ENCODE results near the gene ELF1. TPM values are rescaled to one million over a fixed set of nuclear protein-coding genes. Genes with fewer than 3 reads are reported as not detected.

The ELF1 gene
- total and polyA plus RNA-seq, 2 experiments from 2014 or later = 39.4 to 91.1 TPM

- Histone ChIP-seq H3K4me2 (no peak overlapping the region), H3K36me3 (replicated peaks; ENCODE audit: insufficient read depth, low read depth) (no peaks in the 10 kb centered on the region), H3K79me2 (peaks cover 100% of the 10 kb centered on the region), H3K4me1 (ENCODE audit: insufficient read depth) (peaks cover 20% of the 10 kb centered on the region), H3K27me3 (no peaks in the 10 kb centered on the region), H2AFZ (no peak overlapping the region), H3K4me3 (no peak overlapping the region), H3K27ac (no peak overlapping the region), H3K9me2 (replicated peaks; ENCODE audit: insufficient read depth) (no peaks in the 10 kb centered on the region), H3K9me3 (ENCODE audit: low read depth) (no peaks in the 10 kb centered on the region), H4K20me1 (ENCODE audit: insufficient read depth, poor library complexity, severe bottlenecking) (peaks cover 84% of the 10 kb centered on the region)
- DNase-seq (ENCODE audit: low spot score) = no peak
- 96% methylated on average over 3 of the region's 3 CpGs for WGBS (ENCODE audit: low lambda C conversion rate, missing lambda C conversion rate)
- no peak for TF ChIP-seq CTCF (IDR thresholded peaks at IDR 0.05; ENCODE audit: poor library complexity)
- no peak for TF ChIP-seq EZH2phosphoT487 (IDR thresholded peaks at IDR 0.05; ENCODE audit: low read depth, severe bottlenecking, unreplicated experiment)
- TF ChIP-seq EZH2 (IDR thresholded peaks at IDR 0.05; ENCODE audit: borderline replicate concordance) = no peak
Observed at GRCh38 chr13:40966298-40966697, 52.8 kb downstream of the ELF1 start.

- no peaks in the 10 kb centered on the region for H3K9me2 ChIP-seq (replicated peaks; ENCODE audit: insufficient read depth)
- no peak for TF ChIP-seq EZH2 (IDR thresholded peaks at IDR 0.05; ENCODE audit: borderline replicate concordance)
- TF ChIP-seq CTCF (IDR thresholded peaks at IDR 0.05; ENCODE audit: poor library complexity) = no peak
- no peak for TF ChIP-seq EZH2phosphoT487 (IDR thresholded peaks at IDR 0.05; ENCODE audit: low read depth, severe bottlenecking, unreplicated experiment)
- DNase-seq (ENCODE audit: low spot score) = peak; percentile 25
- no peaks in the 10 kb centered on the region for H3K4me1 ChIP-seq (ENCODE audit: insufficient read depth)
- H3K9me3 ChIP-seq (ENCODE audit: low read depth) = no peaks in the 10 kb centered on the region
- no peaks in the 10 kb centered on the region for H3K27me3 ChIP-seq
- H3K36me3 ChIP-seq (replicated peaks; ENCODE audit: insufficient read depth, low read depth) = no peaks in the 10 kb centered on the region
- H3K79me2 ChIP-seq = peaks cover 100% of the 10 kb centered on the region
- peak overlapping the region; percentile 31 for H3K27ac ChIP-seq
- peaks cover 80% of the 10 kb centered on the region for H4K20me1 ChIP-seq (ENCODE audit: insufficient read depth, poor library complexity, severe bottlenecking)
- H3K4me2 ChIP-seq = no peak overlapping the region
- H2AFZ ChIP-seq = no peak overlapping the region
- WGBS (ENCODE audit: low lambda C conversion rate, missing lambda C conversion rate) = 97% methylated on average over 1 of the region's 1 CpG
- no peak overlapping the region for H3K4me3 ChIP-seq
Observed at GRCh38 chr13:40963927-40964326, 55.2 kb downstream of the ELF1 start.

GRCh38 chr13:40961826-40962225 lies 57.3 kb downstream of the ELF1 start:
- peaks cover 69% of the 10 kb centered on the region for H4K20me1 ChIP-seq (ENCODE audit: insufficient read depth, poor library complexity, severe bottlenecking)
- peaks cover 95% of the 10 kb centered on the region for H3K79me2 ChIP-seq
- H3K4me3 ChIP-seq = no peak overlapping the region
- no peaks in the 10 kb centered on the region for H3K36me3 ChIP-seq (replicated peaks; ENCODE audit: insufficient read depth, low read depth)
- DNase-seq (ENCODE audit: low spot score) = no peak
- WGBS (ENCODE audit: low lambda C conversion rate, missing lambda C conversion rate) = 97% methylated on average over 1 of the region's 1 CpG
- H3K9me3 ChIP-seq (ENCODE audit: low read depth) = no peaks in the 10 kb centered on the region
- H3K27me3 ChIP-seq = no peaks in the 10 kb centered on the region
- H3K4me1 ChIP-seq (ENCODE audit: insufficient read depth) = no peaks in the 10 kb centered on the region
- H2AFZ ChIP-seq = no peak overlapping the region
- H3K9me2 ChIP-seq (replicated peaks; ENCODE audit: insufficient read depth) = no peaks in the 10 kb centered on the region
- H3K4me2 ChIP-seq = no peak overlapping the region
- TF ChIP-seq EZH2phosphoT487 (IDR thresholded peaks at IDR 0.05; ENCODE audit: low read depth, severe bottlenecking, unreplicated experiment) = no peak
- TF ChIP-seq EZH2 (IDR thresholded peaks at IDR 0.05; ENCODE audit: borderline replicate concordance) = no peak
- TF ChIP-seq CTCF (IDR thresholded peaks at IDR 0.05; ENCODE audit: poor library complexity) = no peak
- H3K27ac ChIP-seq = no peak overlapping the region

- Histone ChIP-seq H3K9me3 (ENCODE audit: low read depth) (no peaks in the 10 kb centered on the region), H3K27ac (no peak overlapping the region), H4K20me1 (ENCODE audit: insufficient read depth, poor library complexity, severe bottlenecking) (peaks cover 63% of the 10 kb centered on the region), H3K9me2 (replicated peaks; ENCODE audit: insufficient read depth) (no peaks in the 10 kb centered on the region), H3K4me1 (ENCODE audit: insufficient read depth) (no peaks in the 10 kb centered on the region), H3K36me3 (replicated peaks; ENCODE audit: insufficient read depth, low read depth) (no peaks in the 10 kb centered on the region), H3K79me2 (peaks cover 89% of the 10 kb centered on the region), H3K27me3 (no peaks in the 10 kb centered on the region), H2AFZ (no peak overlapping the region), H3K4me3 (no peak overlapping the region), H3K4me2 (no peak overlapping the region)
- TF ChIP-seq EZH2 (IDR thresholded peaks at IDR 0.05; ENCODE audit: borderline replicate concordance) (no peak), EZH2phosphoT487 (IDR thresholded peaks at IDR 0.05; ENCODE audit: low read depth, severe bottlenecking, unreplicated experiment) (no peak), CTCF (IDR thresholded peaks at IDR 0.05; ENCODE audit: poor library complexity) (no peak)
- no peak for DNase-seq (ENCODE audit: low spot score)
- 95% methylated on average over 3 of the region's 3 CpGs for WGBS (ENCODE audit: low lambda C conversion rate, missing lambda C conversion rate)
Observed at GRCh38 chr13:40961214-40961613, 57.9 kb downstream of the ELF1 start.
